HG02798 (cell line): ENCODE data around the gene ADIPOR2.
A peak's percentile ranks its signal among the peaks of the same experiment; 100 is the strongest.
"Not testable (repeated sequence)": the region's sequence is repeated elsewhere in the genome, so short reads cannot be mapped to it uniquely, and the experiment has no call there.

Experiments used
- ATAC-seq: cut with Tn5 transposase; IDR thresholded peaks from one replicate; pipeline ENCODE4 v1.9.1; 2021; ENCODE audit warnings: mild to moderate bottlenecking; ENCODE audit not compliant: unreplicated experiment, poor library complexity

ADIPOR2 gene

DNA sequence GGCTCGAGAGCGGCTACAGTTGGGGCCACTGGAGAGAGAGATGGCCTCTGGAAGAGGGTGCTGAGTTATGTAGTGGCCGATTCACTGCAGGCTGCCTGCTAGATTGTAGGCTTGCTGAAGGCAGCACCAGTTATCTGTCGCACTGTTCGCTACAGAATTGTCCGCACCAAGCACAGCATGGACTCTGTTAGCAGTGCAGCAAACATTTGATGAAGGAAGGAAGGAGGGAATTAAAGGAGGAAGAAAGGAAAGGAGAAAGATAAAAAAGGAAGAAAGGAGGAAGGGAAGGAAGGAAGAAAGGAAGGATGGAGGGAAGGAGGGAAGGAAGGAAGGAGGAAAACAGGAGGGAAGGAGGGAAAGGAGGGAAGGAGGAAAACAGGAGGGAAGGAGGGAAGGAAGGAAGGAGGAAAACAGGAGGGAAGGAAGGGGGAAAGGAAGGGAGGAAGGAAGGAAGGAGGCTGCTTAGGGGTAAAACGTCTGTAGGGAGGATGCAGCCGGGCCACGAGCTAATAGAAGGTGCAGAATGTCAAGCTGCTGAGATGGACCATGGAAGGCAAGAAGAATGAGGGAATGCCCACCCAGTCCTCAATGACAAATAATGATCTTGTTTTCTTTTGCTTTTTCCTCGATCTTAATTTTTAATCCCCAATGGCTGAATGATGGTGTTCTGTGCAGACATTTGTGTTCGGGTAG lies 27.3 kb upstream of the ADIPOR2 start:
- ATAC-seq: no peak

DNA sequence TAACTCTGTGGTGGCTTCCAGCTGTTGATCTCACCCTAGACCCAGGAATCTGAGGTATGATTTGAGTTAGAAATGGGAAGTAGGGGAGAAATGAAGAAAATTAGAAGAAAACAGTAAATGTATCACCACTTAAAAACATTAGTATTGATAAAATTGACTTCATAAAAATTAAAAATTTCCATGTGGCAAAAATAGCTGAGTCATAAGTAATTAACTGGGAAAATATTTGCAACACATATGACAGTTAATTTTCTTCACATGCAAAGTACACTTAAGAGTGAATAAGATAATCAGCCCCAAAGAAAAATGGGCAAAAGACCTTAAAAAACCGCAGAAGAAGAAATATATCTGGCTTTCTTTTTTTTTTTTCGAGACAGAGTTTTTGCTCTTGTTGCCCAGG lies 25.5 kb upstream of the ADIPOR2 start:
- no peak for ATAC-seq

DNA sequence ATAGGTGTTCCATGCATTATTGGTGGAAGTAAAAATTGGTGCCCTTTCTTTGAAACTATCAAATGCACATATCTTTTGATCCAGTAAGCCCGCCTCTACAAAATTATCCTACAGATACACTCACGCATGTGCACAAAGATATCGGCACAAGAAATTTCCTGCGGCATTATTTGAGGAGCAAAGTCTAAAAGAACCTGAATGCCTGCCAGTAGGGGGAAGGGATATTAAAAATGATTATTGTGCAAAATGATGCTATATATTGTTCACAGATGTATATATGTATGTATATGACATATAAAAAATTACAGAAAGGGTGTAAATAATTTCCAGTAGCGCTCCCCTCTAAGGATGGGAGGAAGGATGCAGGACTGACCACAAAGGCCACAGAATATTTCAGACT lies 24.7 kb upstream of the ADIPOR2 start:
- no peak for ATAC-seq

GRCh38 chr12:1666685-1667162 lies 24.1 kb upstream of the ADIPOR2 start:
- ATAC-seq: no peak

GRCh38 chr12:1668833-1669543 lies 21.9 kb upstream of the ADIPOR2 start:
- ATAC-seq: no peak

DNA sequence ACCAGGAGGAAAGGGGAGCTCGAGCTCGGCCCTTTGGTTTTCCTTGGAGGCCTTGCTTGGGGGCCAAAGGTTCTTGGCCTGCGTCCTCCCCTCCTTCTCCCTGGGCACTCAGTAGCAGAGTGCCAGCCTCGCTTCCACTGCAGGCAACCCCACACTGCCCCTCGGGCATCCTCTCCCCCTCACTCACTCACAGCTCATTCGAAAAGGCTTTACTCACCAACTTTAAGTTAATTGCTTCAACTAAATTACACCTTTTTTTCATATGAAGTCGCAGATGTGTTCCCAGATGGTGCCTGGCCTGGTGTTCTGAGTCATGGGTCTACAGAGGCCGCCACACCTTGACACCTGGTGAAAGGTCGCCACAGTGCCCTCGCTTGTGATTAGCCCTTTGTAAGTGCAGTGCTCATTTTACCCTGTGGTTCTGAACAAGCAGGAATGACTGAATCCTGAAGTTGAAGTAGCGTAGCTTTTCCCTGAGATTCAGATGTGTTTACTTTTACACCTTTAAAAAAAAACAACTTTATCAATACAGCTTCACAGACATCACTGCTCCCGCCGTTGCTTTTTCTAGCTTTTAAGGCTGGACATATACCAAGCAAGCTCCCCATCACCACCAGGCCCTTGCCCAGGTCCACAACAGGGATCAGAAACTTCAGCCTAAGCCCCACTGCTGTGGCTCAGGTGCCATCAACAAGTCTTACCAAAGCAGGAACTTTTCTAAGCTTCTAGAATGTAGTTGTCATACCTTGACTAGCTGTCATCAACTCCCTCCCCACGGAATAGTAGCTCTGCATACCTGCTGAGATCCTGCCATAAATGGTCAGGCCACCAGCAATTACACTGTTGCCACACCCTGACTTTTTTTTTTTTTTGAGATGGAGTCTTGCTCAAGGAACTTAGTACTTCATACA lies 20.3 kb upstream of the ADIPOR2 start:
- ATAC-seq: no peak

GRCh38 chr12:1676043-1676442 lies 14.8 kb upstream of the ADIPOR2 start:
- ATAC-seq: no peak

GRCh38 chr12:1680804-1681492 lies 9.9 kb upstream of the ADIPOR2 start:
- no peak for ATAC-seq

GRCh38 chr12:1681493-1681807 lies 9.4 kb upstream of the ADIPOR2 start:
- ATAC-seq: no peak

GRCh38 chr12:1688086-1688710 lies 2.7 kb upstream of the ADIPOR2 start:
- ATAC-seq: no peak

DNA sequence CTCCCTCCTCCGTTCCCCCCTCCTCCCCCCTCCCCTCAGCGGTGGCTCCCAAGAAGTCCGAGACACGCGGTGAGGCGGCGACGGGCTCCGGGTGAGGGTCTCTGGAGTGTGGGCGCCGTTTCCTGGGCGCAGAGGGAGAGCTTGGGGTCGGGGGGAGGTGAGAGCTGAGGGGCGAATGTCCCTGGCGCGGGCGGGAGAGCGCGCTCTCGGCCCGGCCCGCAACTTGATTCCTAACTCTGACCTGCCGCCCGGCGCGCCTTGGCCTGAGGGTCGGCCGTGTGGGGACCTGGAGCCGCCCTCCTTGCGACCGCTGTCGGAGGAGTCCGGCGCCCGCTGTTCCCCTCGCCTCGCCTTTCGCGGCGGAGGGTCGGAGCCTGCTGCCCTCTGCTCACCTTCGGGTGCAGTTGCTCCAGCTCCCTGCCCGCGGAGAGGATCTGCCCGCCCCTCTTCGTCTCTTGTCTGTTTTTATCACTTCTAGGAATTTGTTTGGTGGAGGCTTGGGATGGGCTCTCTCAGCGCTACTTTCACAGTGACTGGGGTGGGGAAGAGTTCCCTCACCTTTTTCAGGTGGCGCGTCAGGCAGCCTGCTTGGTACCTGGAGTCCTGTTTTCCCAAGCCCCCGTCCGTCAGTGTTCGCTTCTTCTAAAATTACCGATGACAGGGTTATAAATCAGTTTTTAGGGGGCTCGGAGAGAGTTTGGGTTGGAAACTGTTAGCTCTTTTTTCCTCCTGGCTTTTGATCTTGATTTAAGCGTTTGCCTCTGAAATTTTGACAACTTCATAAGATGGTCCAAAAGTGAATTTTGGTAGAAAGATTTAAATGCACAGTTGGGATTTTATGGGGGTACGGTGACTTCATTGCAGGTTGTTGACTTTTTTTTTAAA lies 495 bp downstream of the ADIPOR2 start:
- peak; percentile 34 for ATAC-seq

DNA sequence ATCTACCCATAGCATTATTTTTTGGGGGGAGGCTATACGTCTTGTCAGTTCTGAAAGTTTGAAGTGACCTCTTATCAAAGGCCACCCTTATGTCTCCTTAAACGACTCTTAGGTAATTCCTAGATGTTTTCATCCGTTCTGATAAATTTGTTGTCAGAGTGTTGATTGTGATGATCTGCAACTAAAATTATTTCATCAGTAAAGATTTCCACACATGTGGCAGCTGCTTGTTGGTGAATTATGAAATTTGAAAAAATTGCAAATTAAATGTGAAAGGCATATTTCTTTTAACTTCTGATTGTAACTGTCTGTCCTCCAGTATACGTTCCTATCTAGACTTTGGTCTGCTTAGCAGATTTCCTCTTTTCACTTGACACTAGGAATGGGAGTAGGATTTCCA lies 1.4 kb downstream of the ADIPOR2 start:
- ATAC-seq: no peak

- ATAC-seq: no peak
Measured at GRCh38 chr12:1692895-1693610, 2.2 kb downstream of the ADIPOR2 start.

DNA sequence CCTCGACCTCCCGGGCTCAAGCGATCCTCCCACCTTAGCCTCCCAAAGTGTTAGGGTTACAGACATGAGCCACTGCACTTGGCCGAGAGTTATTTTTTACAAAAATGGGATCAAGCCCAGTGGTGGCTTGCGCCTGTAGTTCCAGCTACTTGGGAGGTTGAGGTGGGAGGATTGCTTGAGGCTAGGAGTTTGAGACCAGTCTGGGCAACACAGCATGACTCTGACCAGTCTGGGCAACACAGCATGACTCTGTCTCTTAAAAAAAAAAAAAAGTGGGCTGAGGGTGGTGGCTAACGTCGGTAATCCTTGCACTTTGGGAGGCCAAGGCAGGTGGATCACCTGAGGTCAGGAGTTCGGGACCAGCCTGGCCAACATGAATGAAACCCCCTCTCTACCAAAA lies 4.2 kb downstream of the ADIPOR2 start:
- not testable (repeated sequence) for ATAC-seq

- ATAC-seq: no peak
Measured at GRCh38 chr12:1695886-1696670, 5.2 kb downstream of the ADIPOR2 start.

- ATAC-seq: no peak
Measured at GRCh38 chr12:1696800-1697199, 5.9 kb downstream of the ADIPOR2 start.

DNA sequence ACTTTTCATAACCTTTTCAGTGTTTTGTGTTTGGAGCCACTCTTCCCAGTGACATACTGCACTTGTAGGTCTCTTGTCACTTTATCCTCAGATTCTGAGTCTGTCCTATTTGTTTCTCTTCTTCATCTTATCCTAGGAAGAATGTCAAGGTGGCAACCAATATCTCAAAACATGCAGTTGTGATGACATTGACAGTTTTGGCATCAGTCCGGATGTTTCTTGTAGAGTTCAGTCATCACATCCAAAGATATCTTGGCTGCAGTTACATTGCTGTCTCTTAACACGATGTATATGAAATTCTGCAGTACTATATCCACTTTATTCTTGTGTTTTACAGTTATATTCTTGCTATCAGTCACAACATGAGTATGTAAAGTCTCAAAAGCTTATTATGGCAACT lies 6.4 kb downstream of the ADIPOR2 start:
- no peak for ATAC-seq

DNA sequence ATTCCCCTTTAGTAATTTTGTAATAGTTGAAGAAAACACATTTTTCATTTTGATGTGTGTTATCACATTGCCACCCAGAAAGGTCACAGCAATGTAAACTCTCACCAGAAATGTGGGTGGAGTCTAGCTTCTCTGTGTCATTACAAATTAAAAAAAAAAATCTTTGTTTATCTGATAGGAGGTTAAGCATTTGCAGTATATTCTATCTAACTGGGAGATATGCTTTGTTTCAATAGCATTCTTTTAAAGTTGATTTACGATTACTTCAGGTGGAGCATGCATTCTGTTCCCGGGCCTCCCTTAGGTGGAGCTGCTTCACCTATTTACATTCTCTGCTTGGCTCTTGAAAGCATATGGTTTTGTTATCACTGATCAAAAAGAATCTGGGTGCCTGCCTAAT lies 7.8 kb downstream of the ADIPOR2 start:
- ATAC-seq: no peak
